Prostate gland (tissue), 2 donors: ENCODE measurements around the gene BRD3.

Experiments used
- CTCF ChIP-seq, 4 experiments: fragments of 200-600 bp in 2 of 4; fragments of 450-650 bp in 2 of 4; sonication (generic) in 2 of 4; IDR thresholded peaks; 1 replicate in 3 of 4; 2 replicates in 1 of 4; pipeline ENCODE4 v1.5.1; 2016 to 2019; ENCODE audit warnings: antibody characterized with exemption in 4 of 4, mild to moderate bottlenecking in 2 of 4, moderate library complexity in 2 of 4
- POLR2A ChIP-seq: fragments of 450-650 bp; IDR thresholded peaks from one replicate; pipeline ENCODE4 v1.6.1; 2016; ENCODE audit warnings: antibody characterized with exemption, mild to moderate bottlenecking
- POLR2AphosphoS5 ChIP-seq: sonication (generic); formaldehyde crosslinking; IDR thresholded peaks from one replicate; pipeline ENCODE4 v1.6.1; 2017; ENCODE audit warnings: antibody characterized with exemption

GRCh38 chr9:134007571-134007970 is 60.3 kb downstream of the BRD3 start:
- no peak for TF ChIP-seq POLR2A
- TF ChIP-seq POLR2AphosphoS5, result no peak
- TF ChIP-seq CTCF (IDR thresholded peaks at IDR 0.05), result no peak
